Measurements from ENCODE around the gene PTPRM. TPM values are rescaled to one million over a fixed set of nuclear protein-coding genes. Genes with fewer than 3 reads are reported as not detected.

Gene PTPRM
- total RNA-seq, 4 donors from 2014 or later = 21.4 to 41.8 (median 29.6) TPM

GRCh38 chr18:7978834-7979233 is 411.7 kb downstream of the PTPRM start:
- no peak overlapping the region for H3K4me3 ChIP-seq (ENCODE audit: low read depth, poor library complexity, severe bottlenecking)
- WGBS, 2 donors = 85 to 89% methylated on average over 4 of the region's 4 CpGs
- DNase-seq (ENCODE audit: low spot score in 2 of 2) = no peak
- intact Hi-C loops (cut with DNase I; ENCODE audit: low total_unique reads) = no loop called here
- no peak for TF ChIP-seq CTCF (IDR thresholded peaks at IDR 0.05)
- TF ChIP-seq POLR2A (IDR thresholded peaks at IDR 0.05) = no peak

- WGBS, 2 donors = 94 to 96% methylated on average over 8 of the region's 8 CpGs
- H3K4me3 ChIP-seq (ENCODE audit: low read depth, poor library complexity, severe bottlenecking) = no peak overlapping the region
- intact Hi-C loops (cut with DNase I; ENCODE audit: low total_unique reads) = no loop called here
- DNase-seq (ENCODE audit: low spot score in 2 of 2) = no peak
- TF ChIP-seq CTCF (IDR thresholded peaks at IDR 0.05) (no peak), POLR2A (IDR thresholded peaks at IDR 0.05) (no peak)
These were observed 412.6 kb downstream of the PTPRM start for GRCh38 chr18:7979714-7980113.

GRCh38 chr18:7980136-7980535 is 413.0 kb downstream of the PTPRM start:
- 91 to 97% methylated on average over 3 of the region's 3 CpGs for WGBS, 2 donors
- intact Hi-C loops (cut with DNase I; ENCODE audit: low total_unique reads) = no loop called here
- TF ChIP-seq CTCF (IDR thresholded peaks at IDR 0.05) = no peak
- no peak for TF ChIP-seq POLR2A (IDR thresholded peaks at IDR 0.05)
- H3K4me3 ChIP-seq (ENCODE audit: low read depth, poor library complexity, severe bottlenecking) = no peak overlapping the region
- DNase-seq (ENCODE audit: low spot score in 2 of 2) = no peak

- WGBS, 2 donors = 83 to 92% methylated on average over 4 of the region's 4 CpGs
- intact Hi-C loops (cut with DNase I; ENCODE audit: low total_unique reads) = no loop called here
- no peak overlapping the region for H3K4me3 ChIP-seq (ENCODE audit: low read depth, poor library complexity, severe bottlenecking)
- DNase-seq (ENCODE audit: low spot score in 2 of 2) = no peak
- no peak for TF ChIP-seq CTCF (IDR thresholded peaks at IDR 0.05)
- no peak for TF ChIP-seq POLR2A (IDR thresholded peaks at IDR 0.05)
These were observed 413.5 kb downstream of the PTPRM start for GRCh38 chr18:7980656-7981055.

- TF ChIP-seq CTCF (IDR thresholded peaks at IDR 0.05) (no peak), POLR2A (IDR thresholded peaks at IDR 0.05) (no peak)
- no peak for DNase-seq (ENCODE audit: low spot score in 2 of 2)
- H3K4me3 ChIP-seq (ENCODE audit: low read depth, poor library complexity, severe bottlenecking) = no peak overlapping the region
- intact Hi-C loops (cut with DNase I; ENCODE audit: low total_unique reads) = no loop called here
These were observed 415.1 kb downstream of the PTPRM start for GRCh38 chr18:7982216-7982615.

- intact Hi-C loops (cut with DNase I; ENCODE audit: low total_unique reads) = no loop called here
- no peak for DNase-seq (ENCODE audit: low spot score in 2 of 2)
- WGBS, 2 donors = 51 to 56% methylated on average over 3 of the region's 3 CpGs
- no peak overlapping the region for H3K4me3 ChIP-seq (ENCODE audit: low read depth, poor library complexity, severe bottlenecking)
- TF ChIP-seq CTCF (IDR thresholded peaks at IDR 0.05) = no peak
- no peak for TF ChIP-seq POLR2A (IDR thresholded peaks at IDR 0.05)
These were observed 420.3 kb downstream of the PTPRM start for GRCh38 chr18:7987284-7987976.

All from lower leg skin (tissue), 4 donors.